Karpas-422 (cell line): ENCODE results near the gene ST7. TPM values are rescaled to one million over a fixed set of nuclear protein-coding genes. Genes with fewer than 3 reads are reported as not detected.

Source experiments
- DNase-seq: peaks from one replicate; pipeline ENCODE4 v3.0.0-alpha.2; 2015
- H2AFZ ChIP-seq: fragments of 200-600 bp; sonication (generic); 2 replicates; pipeline ENCODE4 v1.6.1; 2014; ENCODE audit warnings: antibody characterized with exemption, low read length, mixed read lengths
- H3K27ac ChIP-seq: fragments of 200-600 bp; sonication (generic); 2 replicates; pipeline ENCODE4 v1.5.1; 2014; ENCODE audit warnings: mild to moderate bottlenecking, low read length, moderate library complexity
- H3K27me3 ChIP-seq: fragments of 200-600 bp; sonication (generic); 2 replicates; pipeline ENCODE4 v1.6.1; 2014; ENCODE audit warnings: low read length, mixed read lengths
- H3K36me3 ChIP-seq: fragments of 200-600 bp; sonication (generic); 2 replicates; pipeline ENCODE4 v1.6.1; 2014; ENCODE audit warnings: low read length, mixed read lengths; ENCODE audit not compliant: insufficient read depth
- H3K4me1 ChIP-seq: fragments of 200-600 bp; sonication (generic); 2 replicates; pipeline ENCODE4 v1.6.1; 2014; ENCODE audit warnings: mild to moderate bottlenecking, low read length, mixed read lengths
- H3K4me2 ChIP-seq: fragments of 200-600 bp; sonication (generic); 2 replicates; pipeline ENCODE4 v1.6.1; 2014; ENCODE audit warnings: low read length, low read depth, mild to moderate bottlenecking; ENCODE audit not compliant: poor library complexity, severe bottlenecking
- H3K4me3 ChIP-seq: fragments of 200-600 bp; sonication (generic); 2 replicates; pipeline ENCODE4 v1.5.1; 2014; ENCODE audit warnings: mild to moderate bottlenecking, antibody characterized with exemption, low read length, mixed read lengths
- H3K79me2 ChIP-seq: fragments of 200-600 bp; sonication (generic); 2 replicates; pipeline ENCODE4 v1.6.1; 2014; ENCODE audit warnings: mild to moderate bottlenecking, low read length, mixed read lengths
- H3K9ac ChIP-seq: fragments of 200-600 bp; sonication (generic); 2 replicates; pipeline ENCODE4 v1.6.0; 2014; ENCODE audit warnings: low read length
- H3K9me2 ChIP-seq: fragments of 200-600 bp; sonication (generic), shearing (Covaris generic); replicated peaks from 2 replicates; pipeline ENCODE4 v1.6.0; 2014; ENCODE audit warnings: mild to moderate bottlenecking, low read length, moderate library complexity; ENCODE audit not compliant: insufficient read depth
- H3K9me3 ChIP-seq: fragments of 300-700, 200-600 bp; sonication (generic); 2 replicates; pipeline ENCODE4 v1.6.1; 2014; ENCODE audit warnings: low read length, mixed read lengths
- H4K20me1 ChIP-seq: fragments of 200-600 bp; sonication (generic); 2 replicates; pipeline ENCODE4 v1.6.1; 2014; ENCODE audit warnings: mild to moderate bottlenecking, antibody characterized with exemption, low read length, low read depth; ENCODE audit not compliant: insufficient read depth
- total RNA-seq: library from RNA; depleted of rRNA; stranded (reverse); fragments of >200 nt; shearing (Covaris generic); gene quantifications from 2 replicates; pipeline ENCODE4 v1.2.3, GENCODE V29; 2014; ENCODE audit warnings: low replicate concordance

ST7 gene
- total RNA-seq, 1 experiment from 2014 or later: 4.6 TPM

- H3K9ac ChIP-seq: no peak overlapping the region
- no peak overlapping the region for H3K4me3 ChIP-seq
- no peak overlapping the region for H3K27ac ChIP-seq
- H3K36me3 ChIP-seq: no peaks in the 10 kb centered on the region
- no peaks in the 10 kb centered on the region for H3K9me3 ChIP-seq
- DNase-seq: no peak
- H3K79me2 ChIP-seq: no peaks in the 10 kb centered on the region
- no peak overlapping the region for H3K4me2 ChIP-seq
- H3K27me3 ChIP-seq: no peaks in the 10 kb centered on the region
- no peak overlapping the region for H2AFZ ChIP-seq
- H3K4me1 ChIP-seq: no peaks in the 10 kb centered on the region
- H3K9me2 ChIP-seq: no peaks in the 10 kb centered on the region
- H4K20me1 ChIP-seq: no peaks in the 10 kb centered on the region
Observed at GRCh38 chr7:117179701-117180100, 226.4 kb downstream of the ST7 start.

GRCh38 chr7:117183729-117184128 is 230.4 kb downstream of the ST7 start:
- Histone ChIP-seq H3K27ac (no peak overlapping the region), H3K27me3 (no peaks in the 10 kb centered on the region), H3K9ac (no peak overlapping the region), H3K9me2 (no peaks in the 10 kb centered on the region), H3K36me3 (no peaks in the 10 kb centered on the region), H3K4me3 (no peak overlapping the region), H3K9me3 (no peaks in the 10 kb centered on the region), H4K20me1 (no peaks in the 10 kb centered on the region), H3K79me2 (no peaks in the 10 kb centered on the region), H3K4me2 (no peak overlapping the region), H2AFZ (no peak overlapping the region), H3K4me1 (no peaks in the 10 kb centered on the region)
- DNase-seq: no peak

- Histone ChIP-seq H3K4me2 (no peak overlapping the region), H3K9ac (no peak overlapping the region), H3K36me3 (no peaks in the 10 kb centered on the region), H3K27ac (no peak overlapping the region), H3K4me3 (no peak overlapping the region), H4K20me1 (no peaks in the 10 kb centered on the region), H3K79me2 (no peaks in the 10 kb centered on the region), H3K27me3 (no peaks in the 10 kb centered on the region), H3K9me3 (no peaks in the 10 kb centered on the region), H2AFZ (no peak overlapping the region), H3K9me2 (no peaks in the 10 kb centered on the region), H3K4me1 (no peaks in the 10 kb centered on the region)
- no peak for DNase-seq
Observed at GRCh38 chr7:117184367-117184766, 231.1 kb downstream of the ST7 start.

- no peaks in the 10 kb centered on the region for H3K27me3 ChIP-seq
- no peaks in the 10 kb centered on the region for H3K36me3 ChIP-seq
- H3K4me3 ChIP-seq: no peak overlapping the region
- H3K4me2 ChIP-seq: no peak overlapping the region
- no peaks in the 10 kb centered on the region for H3K9me3 ChIP-seq
- H3K4me1 ChIP-seq: no peaks in the 10 kb centered on the region
- no peak for DNase-seq
- H3K27ac ChIP-seq: no peak overlapping the region
- no peaks in the 10 kb centered on the region for H4K20me1 ChIP-seq
- no peak overlapping the region for H2AFZ ChIP-seq
- no peaks in the 10 kb centered on the region for H3K9me2 ChIP-seq
- no peak overlapping the region for H3K9ac ChIP-seq
- no peaks in the 10 kb centered on the region for H3K79me2 ChIP-seq
Observed at GRCh38 chr7:117185124-117185523, 231.8 kb downstream of the ST7 start.

- H3K4me2 ChIP-seq: no peak overlapping the region
- no peaks in the 10 kb centered on the region for H3K27me3 ChIP-seq
Observed at GRCh38 chr7:117186218-117187010, 233.1 kb downstream of the ST7 start.

GRCh38 chr7:117188376-117188775 is 235.1 kb downstream of the ST7 start:
- H4K20me1 ChIP-seq: no peaks in the 10 kb centered on the region
- no peaks in the 10 kb centered on the region for H3K36me3 ChIP-seq
- H3K79me2 ChIP-seq: no peaks in the 10 kb centered on the region
- no peak overlapping the region for H3K4me3 ChIP-seq
- H3K4me1 ChIP-seq: no peaks in the 10 kb centered on the region
- H3K9me2 ChIP-seq: no peaks in the 10 kb centered on the region
- no peaks in the 10 kb centered on the region for H3K9me3 ChIP-seq
- H3K27ac ChIP-seq: no peak overlapping the region
- H2AFZ ChIP-seq: no peak overlapping the region
- no peak overlapping the region for H3K9ac ChIP-seq
- H3K27me3 ChIP-seq: no peaks in the 10 kb centered on the region
- H3K4me2 ChIP-seq: no peak overlapping the region
- no peak for DNase-seq

More at GRCh38 chr7:117186218-117187010, 233.1 kb downstream of the ST7 start:
- H4K20me1 ChIP-seq: no peaks in the 10 kb centered on the region
- H3K9ac ChIP-seq: no peak overlapping the region
- H2AFZ ChIP-seq: no peak overlapping the region
- DNase-seq: no peak
- no peaks in the 10 kb centered on the region for H3K9me2 ChIP-seq
- no peaks in the 10 kb centered on the region for H3K9me3 ChIP-seq
- H3K4me1 ChIP-seq: no peaks in the 10 kb centered on the region
- no peak overlapping the region for H3K4me3 ChIP-seq
- no peaks in the 10 kb centered on the region for H3K79me2 ChIP-seq
- no peak overlapping the region for H3K27ac ChIP-seq
- no peaks in the 10 kb centered on the region for H3K36me3 ChIP-seq

- H3K9ac ChIP-seq: no peak overlapping the region
- H3K27me3 ChIP-seq: no peaks in the 10 kb centered on the region
- H3K79me2 ChIP-seq: no peaks in the 10 kb centered on the region
- no peak overlapping the region for H3K27ac ChIP-seq
- no peak for DNase-seq
- H4K20me1 ChIP-seq: no peaks in the 10 kb centered on the region
- H3K9me2 ChIP-seq: no peaks in the 10 kb centered on the region
- no peak overlapping the region for H2AFZ ChIP-seq
- H3K36me3 ChIP-seq: no peaks in the 10 kb centered on the region
- no peak overlapping the region for H3K4me3 ChIP-seq
- no peaks in the 10 kb centered on the region for H3K9me3 ChIP-seq
- no peak overlapping the region for H3K4me2 ChIP-seq
- no peaks in the 10 kb centered on the region for H3K4me1 ChIP-seq
Observed at GRCh38 chr7:117188949-117189592, 235.8 kb downstream of the ST7 start.

GRCh38 chr7:117190104-117190503 is 236.8 kb downstream of the ST7 start:
- H3K4me1 ChIP-seq: no peaks in the 10 kb centered on the region
- no peak overlapping the region for H3K4me3 ChIP-seq
- H3K4me2 ChIP-seq: no peak overlapping the region
- H3K79me2 ChIP-seq: no peaks in the 10 kb centered on the region
- no peak for DNase-seq
- H4K20me1 ChIP-seq: no peaks in the 10 kb centered on the region
- no peak overlapping the region for H3K27ac ChIP-seq
- no peak overlapping the region for H3K9ac ChIP-seq
- H3K36me3 ChIP-seq: no peaks in the 10 kb centered on the region
- no peaks in the 10 kb centered on the region for H3K9me2 ChIP-seq
- H2AFZ ChIP-seq: no peak overlapping the region
- H3K27me3 ChIP-seq: no peaks in the 10 kb centered on the region
- no peaks in the 10 kb centered on the region for H3K9me3 ChIP-seq
